A549 (cell line): ENCODE data around the gene HOXD8. TPM values are rescaled to one million over a fixed set of nuclear protein-coding genes. Genes with fewer than 3 reads are reported as not detected.
A peak's percentile ranks its signal among the peaks of the same experiment; 100 is the strongest.

ENCODE experiments used
- ATAC-seq, 2 experiments: fragments of 200-7000 bp in 1 of 2; fragments of >200 bp in 1 of 2; cut with Nextera tagmentation in 1 of 2; cut with Tn5 transposase in 1 of 2; 3 replicates each; pipeline versions ENCODE4 v1.8.0 to v1.9.1; 2018 to 2020; ENCODE audit warnings: mild to moderate bottlenecking in 1 of 2, moderate library complexity in 1 of 2
- CTCF ChIA-PET: fragments of 300-600 bp; sonication (Branson Sonifier 250); formaldehyde crosslinking; extraction: SDS; loops from one replicate; lab custom pipeline; 2021; ENCODE audit warnings: antibody characterized with exemption, inconsistent platforms; lab: Yijun Ruan, JAX
- POLR2A ChIA-PET: fragments of 350-600 bp; formaldehyde crosslinking; extraction: SDS; loops from one replicate; lab custom pipeline; 2021; ENCODE audit warnings: antibody characterized with exemption, inconsistent platforms; lab: Yijun Ruan, JAX
- DNase-seq, 2 experiments: peaks; one replicate each; pipeline versions ENCODE4 v3.0.0 to v3.0.0-alpha.2; 2011 to 2016; ENCODE audit warnings: low read depth in 1 of 2, low spot score in 1 of 2
- FAIRE-seq: peaks from 2 replicates; lab custom pipeline; 2011; peaks lifted over from hg19 to GRCh38; lab: Jason Lieb, UNC
- H3K27ac ChIP-seq, 2 experiments: fragments of >200 bp; sonication (Bioruptor Twin); formaldehyde crosslinking; 3 replicates each; pipeline ENCODE4 v1.5.1; 2016 to 2017
- H3K4me1 ChIP-seq: fragments of >200 bp; sonication (Bioruptor Twin); formaldehyde crosslinking; 3 replicates; pipeline ENCODE4 v1.6.1; 2016
- H3K4me2 ChIP-seq: fragments of >200 bp; sonication (Bioruptor Twin); formaldehyde crosslinking; 3 replicates; pipeline ENCODE4 v1.6.1; 2016
- H3K4me3 ChIP-seq: fragments of >200 bp; sonication (Bioruptor Twin); formaldehyde crosslinking; 3 replicates; pipeline ENCODE4 v1.5.1; 2016
- H3K9me3 ChIP-seq: fragments of >200 bp; sonication (Bioruptor Twin); formaldehyde crosslinking; 3 replicates; pipeline ENCODE4 v1.6.1; 2016
- CBX8 ChIP-seq: fragments of 200-600 bp; sonication (generic); IDR thresholded peaks from 2 replicates; pipeline ENCODE4 v1.6.1; 2016
- CEBPB ChIP-seq, 2 experiments: fragments of >200 bp in 1 of 2; sonication (Bioruptor Twin) in 1 of 2; formaldehyde crosslinking in 1 of 2; IDR thresholded peaks; 2 replicates each; pipeline ENCODE4 v1.6.1; 2012 to 2016
- CHD4 ChIP-seq: fragments of 200-600 bp; sonication (generic); IDR thresholded peaks from 2 replicates; pipeline ENCODE4 v1.6.1; 2016; ENCODE audit warnings: antibody characterized with exemption, mild to moderate bottlenecking, borderline replicate concordance
- EHMT2 ChIP-seq: fragments of 200-600 bp; sonication (generic); IDR thresholded peaks from 2 replicates; pipeline ENCODE4 v1.6.1; 2016; ENCODE audit warnings: antibody characterized with exemption, low read depth, mild to moderate bottlenecking, moderate library complexity
- FOSB ChIP-seq: fragments of 250-450 bp; sonication (Bioruptor Pico); IDR thresholded peaks from 2 replicates; pipeline ENCODE4 v1.5.0; 2020; ENCODE audit warnings: mild to moderate bottlenecking, moderate library complexity
- FOXS1 ChIP-seq: fragments of 250-450 bp; sonication (Bioruptor Pico); IDR thresholded peaks from 2 replicates; pipeline ENCODE4 v1.5.0; 2020; ENCODE audit warnings: mild to moderate bottlenecking, moderate library complexity
- GATA3 ChIP-seq: IDR thresholded peaks from 2 replicates; pipeline ENCODE4 v1.6.1; 2012; ENCODE audit warnings: borderline replicate concordance
- HOXA7 ChIP-seq: fragments of 250-450 bp; sonication (Bioruptor Pico); IDR thresholded peaks from 2 replicates; pipeline ENCODE4 v1.5.0; 2020; ENCODE audit warnings: mild to moderate bottlenecking, moderate library complexity
- HOXB13 ChIP-seq: fragments of 250-450 bp; sonication (Bioruptor Pico); IDR thresholded peaks from 2 replicates; pipeline ENCODE4 v1.5.0; 2020; ENCODE audit warnings: low read depth, mild to moderate bottlenecking, moderate library complexity
- HOXB5 ChIP-seq: fragments of 250-450 bp; sonication (Bioruptor Pico); IDR thresholded peaks from 2 replicates; pipeline ENCODE4 v1.5.0; 2020; ENCODE audit warnings: mild to moderate bottlenecking, moderate library complexity
- KDM5A ChIP-seq: fragments of 200-600 bp; sonication (generic); IDR thresholded peaks from 2 replicates; pipeline ENCODE4 v1.6.1; 2016; ENCODE audit warnings: antibody characterized with exemption, mild to moderate bottlenecking
- MAFK ChIP-seq: fragments of 450-650 bp; IDR thresholded peaks from 2 replicates; pipeline ENCODE4 v1.6.1; 2014; ENCODE audit not compliant: partially characterized antibody
- NFE2L2 ChIP-seq: fragments of 150-350 bp; conservative IDR thresholded peaks from 2 replicates; pipeline ENCODE4 v1.6.1; 2014; ENCODE audit warnings: low read length
- RFX5 ChIP-seq: fragments of 450-650 bp; IDR thresholded peaks from 2 replicates; pipeline ENCODE4 v1.7.1; 2014; ENCODE audit warnings: antibody characterized with exemption, mild to moderate bottlenecking, moderate library complexity
- ZSCAN20 ChIP-seq: fragments of 250-450 bp; sonication (Bioruptor Pico); IDR thresholded peaks from 2 replicates; pipeline ENCODE4 v1.8.0; 2022; ENCODE audit warnings: mild to moderate bottlenecking, moderate library complexity
- WGBS: methylation state at CpG from one replicate; pipeline ENCODE4 v1.1.6; 2017; ENCODE audit errors: missing lambda C conversion rate; 5-methylcytosine and 5-hydroxymethylcytosine counted together
- polyA plus RNA-seq, 4 experiments: library from polyadenylated mRNA; depleted of rRNA in 3 of 4; stranded (reverse); fragments of >200 nt; fragmentation: RNase III in 1 of 4; extraction: RNeasy Plus Mini Kit Qiagen cat#74134 plus additional on column Dnase treatment in 1 of 4; gene quantifications; 2 replicates in 3 of 4; 3 replicates in 1 of 4; pipeline ENCODE4 v1.2.3, GENCODE V29; 2011 to 2017
- TF ChIP-seq, protein P1 (sequence below): fragments of 250-450 bp; sonication (Bioruptor Pico); IDR thresholded peaks from 2 replicates; pipeline ENCODE4 v1.5.0; 2020; ENCODE audit warnings: low read depth, mild to moderate bottlenecking, moderate library complexity
- TF ChIP-seq, protein P2 (sequence below): IDR thresholded peaks from 2 replicates; pipeline ENCODE4 v1.6.1; 2012
- TF ChIP-seq, protein P3 (sequence below): IDR thresholded peaks from 2 replicates; pipeline ENCODE4 v1.6.1; 2012; ENCODE audit warnings: low read depth, borderline replicate concordance
- TF ChIP-seq, protein P4 (sequence below): fragments of 150-350 bp; IDR thresholded peaks from 2 replicates; pipeline ENCODE4 v1.6.1; 2014; ENCODE audit warnings: low read depth, mild to moderate bottlenecking, low read length

The HOXD8 gene
- polyA plus RNA-seq, 2 of the 4 experiments (the other 2 are of a cell fraction): 3.8 to 8.5 TPM

DNA sequence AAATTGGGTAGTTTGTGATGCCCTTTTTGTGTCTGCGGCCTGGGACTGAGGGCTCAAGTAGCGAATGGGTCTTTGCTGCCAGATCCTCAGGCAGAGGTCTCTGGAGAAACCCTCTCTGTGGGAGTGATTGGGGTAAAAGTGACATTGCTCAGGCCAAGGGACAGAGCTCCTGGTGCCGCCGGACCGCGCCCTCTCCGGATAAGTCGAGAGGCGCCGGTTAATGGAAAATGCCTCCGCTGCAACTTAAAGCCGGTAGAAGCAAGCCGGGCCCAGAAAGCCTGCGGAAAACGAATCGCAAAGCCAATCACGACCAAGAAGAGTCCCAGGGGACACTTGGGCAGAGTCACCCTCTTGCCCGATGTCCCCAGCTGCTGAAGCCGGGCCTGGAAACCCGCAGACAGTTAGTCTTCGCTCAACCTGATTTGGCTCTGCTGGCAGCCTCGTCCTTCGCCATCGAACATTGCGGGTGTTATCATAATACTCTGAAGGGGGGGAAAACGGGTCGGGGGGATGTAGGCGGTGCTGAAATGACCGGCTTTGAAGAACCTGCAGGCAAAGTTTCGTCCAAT, 30.3 kb upstream of the HOXD8 start:
- Histone ChIP-seq H3K4me3 (no peak overlapping the region), H3K4me2 (no peak overlapping the region), H3K4me1 (peaks cover 16% of the 10 kb centered on the region), H3K27ac (no peak overlapping the region), H3K9me3 (no peaks in the 10 kb centered on the region)
- ATAC-seq (no peak), FAIRE-seq (no peak), DNase-seq (no peak)
- no peak for TF ChIP-seq CHD4
- no peak for TF ChIP-seq GATA3
- no peak for TF ChIP-seq CBX8
- TF ChIP-seq NFE2L2: no peak
- TF ChIP-seq, protein P1, sequence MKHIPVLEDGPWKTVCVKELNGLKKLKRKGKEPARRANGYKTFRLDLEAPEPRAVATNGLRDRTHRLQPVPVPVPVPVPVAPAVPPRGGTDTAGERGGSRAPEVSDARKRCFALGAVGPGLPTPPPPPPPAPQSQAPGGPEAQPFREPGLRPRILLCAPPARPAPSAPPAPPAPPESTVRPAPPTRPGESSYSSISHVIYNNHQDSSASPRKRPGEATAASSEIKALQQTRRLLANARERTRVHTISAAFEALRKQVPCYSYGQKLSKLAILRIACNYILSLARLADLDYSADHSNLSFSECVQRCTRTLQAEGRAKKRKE (CRISPR knock-in tag): no peak
- no peak for TF ChIP-seq RFX5
- no peak for TF ChIP-seq KDM5A
- TF ChIP-seq EHMT2: no peak
- TF ChIP-seq HOXA7 (CRISPR knock-in tag): no peak
- no peak for TF ChIP-seq HOXB13 (CRISPR knock-in tag)
- no peak for TF ChIP-seq FOXS1 (CRISPR knock-in tag)
- TF ChIP-seq HOXB5 (CRISPR knock-in tag): no peak
- 88% methylated on average over 30 of the region's 30 CpGs for WGBS
- ChIA-PET CTCF (interaction anchor here (0.7 to 4.5 kb wide), 4 partner anchors 12 to 530 kb away, joined by 4 to 57 read pairs (median 24); partner anchors contain the start of gene EVX2), POLR2A (no interaction called here)

DNA sequence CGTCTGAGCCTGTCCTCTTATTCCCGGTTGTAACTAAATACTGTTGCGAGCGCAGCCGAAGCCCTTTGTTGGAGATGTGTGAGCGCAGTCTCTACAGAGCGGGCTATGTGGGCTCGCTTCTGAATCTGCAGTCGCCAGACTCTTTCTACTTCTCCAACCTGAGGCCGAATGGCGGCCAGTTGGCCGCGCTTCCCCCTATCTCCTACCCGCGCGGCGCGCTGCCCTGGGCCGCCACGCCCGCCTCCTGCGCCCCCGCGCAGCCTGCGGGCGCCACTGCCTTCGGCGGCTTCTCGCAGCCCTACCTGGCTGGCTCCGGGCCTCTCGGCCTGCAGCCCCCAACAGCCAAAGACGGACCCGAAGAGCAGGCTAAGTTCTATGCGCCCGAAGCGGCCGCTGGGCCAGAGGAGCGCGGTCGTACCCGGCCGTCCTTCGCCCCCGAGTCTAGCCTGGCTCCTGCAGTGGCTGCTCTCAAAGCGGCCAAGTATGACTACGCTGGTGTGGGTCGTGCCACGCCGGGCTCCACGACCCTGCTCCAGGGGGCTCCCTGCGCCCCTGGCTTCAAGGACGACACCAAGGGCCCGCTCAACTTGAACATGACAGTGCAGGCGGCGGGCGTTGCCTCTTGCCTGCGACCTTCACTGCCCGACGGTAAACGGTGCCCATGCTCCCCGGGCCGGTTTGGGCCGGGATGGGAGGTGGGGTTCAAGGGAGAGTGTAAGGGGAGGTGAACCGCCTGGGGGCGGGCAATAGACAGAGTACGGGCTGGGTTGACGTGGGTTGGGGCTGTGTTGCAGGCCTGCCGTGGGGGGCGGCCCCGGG, 29.6 kb upstream of the HOXD8 start, which contains the start of gene HOXD12:
HOXD12 (plus strand) TSS at position 68 of the 819 bp plus-strand sequence; CDS start at position 75, 7 bp downstream.
- H3K4me1 ChIP-seq: peaks cover 17% of the 10 kb centered on the region
- H3K27ac ChIP-seq: no peak within 1 kb of the TSS
- no peak within 1 kb of the TSS for H3K4me3 ChIP-seq
- H3K9me3 ChIP-seq: no peaks in the 10 kb centered on the region
- POLR2A ChIA-PET: no interaction called here
- ATAC-seq: no peak
- CTCF ChIA-PET: interaction anchor here (4.5 kb wide), 1 partner anchor 13 kb away, joined by 42 read pairs; no protein-coding TSS in a partner anchor
- WGBS: 90% methylated on average over 47 of the region's 70 CpGs
- no peak for TF ChIP-seq HOXB13 (CRISPR knock-in tag)
- TF ChIP-seq, protein P2, sequence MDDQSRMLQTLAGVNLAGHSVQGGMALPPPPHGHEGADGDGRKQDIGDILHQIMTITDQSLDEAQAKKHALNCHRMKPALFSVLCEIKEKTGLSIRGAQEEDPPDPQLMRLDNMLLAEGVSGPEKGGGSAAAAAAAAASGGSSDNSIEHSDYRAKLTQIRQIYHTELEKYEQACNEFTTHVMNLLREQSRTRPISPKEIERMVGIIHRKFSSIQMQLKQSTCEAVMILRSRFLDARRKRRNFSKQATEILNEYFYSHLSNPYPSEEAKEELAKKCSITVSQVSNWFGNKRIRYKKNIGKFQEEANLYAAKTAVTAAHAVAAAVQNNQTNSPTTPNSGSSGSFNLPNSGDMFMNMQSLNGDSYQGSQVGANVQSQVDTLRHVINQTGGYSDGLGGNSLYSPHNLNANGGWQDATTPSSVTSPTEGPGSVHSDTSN: no peak
- no peak for TF ChIP-seq EHMT2
- TF ChIP-seq, protein P3, sequence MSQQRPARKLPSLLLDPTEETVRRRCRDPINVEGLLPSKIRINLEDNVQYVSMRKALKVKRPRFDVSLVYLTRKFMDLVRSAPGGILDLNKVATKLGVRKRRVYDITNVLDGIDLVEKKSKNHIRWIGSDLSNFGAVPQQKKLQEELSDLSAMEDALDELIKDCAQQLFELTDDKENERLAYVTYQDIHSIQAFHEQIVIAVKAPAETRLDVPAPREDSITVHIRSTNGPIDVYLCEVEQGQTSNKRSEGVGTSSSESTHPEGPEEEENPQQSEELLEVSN: no peak
- TF ChIP-seq ZSCAN20 (CRISPR knock-in tag): no peak
- TF ChIP-seq HOXA7 (CRISPR knock-in tag): no peak
- no peak for TF ChIP-seq FOSB (CRISPR knock-in tag)
- TF ChIP-seq CEBPB (IDR thresholded peaks at IDR 0.05): no peak
- no peak for TF ChIP-seq MAFK
- TF ChIP-seq, protein P4, sequence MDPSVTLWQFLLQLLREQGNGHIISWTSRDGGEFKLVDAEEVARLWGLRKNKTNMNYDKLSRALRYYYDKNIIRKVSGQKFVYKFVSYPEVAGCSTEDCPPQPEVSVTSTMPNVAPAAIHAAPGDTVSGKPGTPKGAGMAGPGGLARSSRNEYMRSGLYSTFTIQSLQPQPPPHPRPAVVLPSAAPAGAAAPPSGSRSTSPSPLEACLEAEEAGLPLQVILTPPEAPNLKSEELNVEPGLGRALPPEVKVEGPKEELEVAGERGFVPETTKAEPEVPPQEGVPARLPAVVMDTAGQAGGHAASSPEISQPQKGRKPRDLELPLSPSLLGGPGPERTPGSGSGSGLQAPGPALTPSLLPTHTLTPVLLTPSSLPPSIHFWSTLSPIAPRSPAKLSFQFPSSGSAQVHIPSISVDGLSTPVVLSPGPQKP: no peak
- H3K4me2 ChIP-seq: peak within 1 kb of the TSS; percentile 84
- no peak for DNase-seq
- no peak for FAIRE-seq
